Smooth muscle cell (in vitro differentiated cells): Measurements from ENCODE around the gene GLMP. TPM values are rescaled to one million over a fixed set of nuclear protein-coding genes. Genes with fewer than 3 reads are reported as not detected.

Experiments used
- DNase-seq: peaks from one replicate; lab custom pipeline; 2025; ENCODE audit not compliant: unreplicated experiment; lab: John Stamatoyannopoulos, UW
- H2AFZ ChIP-seq: fragments of 200-600 bp; sonication (generic); 2 replicates; pipeline ENCODE4 v1.6.0; 2016; ENCODE audit warnings: antibody characterized with exemption, low read depth, mild to moderate bottlenecking
- H3F3A ChIP-seq: fragments of 200-600 bp; sonication (generic); 2 replicates; pipeline ENCODE4 v1.6.0; 2017; ENCODE audit warnings: antibody characterized with exemption, low read depth
- H3K27ac ChIP-seq: fragments of 200-600 bp; sonication (generic); 2 replicates; pipeline ENCODE4 v1.5.1; 2016; ENCODE audit warnings: low read depth, mild to moderate bottlenecking
- H3K27me3 ChIP-seq: fragments of 200-600 bp; sonication (generic); 2 replicates; pipeline ENCODE4 v1.6.1; 2016; ENCODE audit warnings: low read depth, mild to moderate bottlenecking
- H3K36me3 ChIP-seq: fragments of 200-600 bp; sonication (generic); 2 replicates; pipeline ENCODE4 v1.5.1; 2016; ENCODE audit warnings: low read depth
- H3K4me1 ChIP-seq: fragments of 200-600 bp; sonication (generic); 2 replicates; pipeline ENCODE4 v1.5.1; 2016; ENCODE audit warnings: low read depth
- H3K4me2 ChIP-seq: fragments of 200-600 bp; sonication (generic); 2 replicates; pipeline ENCODE4 v1.6.0; 2016; ENCODE audit warnings: mild to moderate bottlenecking
- H3K4me3 ChIP-seq: fragments of 200-600 bp; sonication (generic); 2 replicates; pipeline ENCODE4 v1.5.1; 2016; ENCODE audit warnings: mild to moderate bottlenecking
- H3K79me2 ChIP-seq: fragments of 200-600 bp; sonication (generic); 2 replicates; pipeline ENCODE4 v1.6.0; 2016; ENCODE audit warnings: low read depth, mild to moderate bottlenecking
- H3K9ac ChIP-seq: fragments of 200-600 bp; sonication (generic); 2 replicates; pipeline ENCODE4 v1.6.0; 2016; ENCODE audit warnings: low read depth
- H3K9me3 ChIP-seq: fragments of 200-600 bp; sonication (generic); replicated peaks from 2 replicates; pipeline ENCODE4 v1.5.1; 2016; ENCODE audit warnings: low read depth
- H4K20me1 ChIP-seq: fragments of 200-600 bp; sonication (generic); 2 replicates; pipeline ENCODE4 v1.6.0; 2016; ENCODE audit warnings: low read depth
- CTCF ChIP-seq: fragments of 200-600 bp; sonication (generic); IDR thresholded peaks from 2 replicates; pipeline ENCODE4 v1.5.1; 2017; ENCODE audit warnings: borderline replicate concordance, mild to moderate bottlenecking, antibody characterized with exemption; ENCODE audit not compliant: insufficient read depth, poor library complexity, severe bottlenecking
- WGBS: methylation state at CpG from one replicate; pipeline ENCODE4 v1.1.7; 2016; ENCODE audit warnings: low lambda C conversion rate; 5-methylcytosine and 5-hydroxymethylcytosine counted together
- polyA plus RNA-seq: library from polyadenylated mRNA; unstranded; fragments of >200 nt; fragmentation: Nextera tagmentation; extraction: Ambion mirVana; gene quantifications from 2 replicates; pipeline ENCODE4 v1.2.1, GENCODE V29; 2016
- total RNA-seq: library from RNA; depleted of rRNA; stranded (reverse); fragments of >200 nt; gene quantifications from 2 replicates; pipeline ENCODE4 v1.2.3, GENCODE V29; 2014

The GLMP gene
- total and polyA plus RNA-seq, 2 experiments from 2014 or later: 62.4 to 85.8 TPM

- peak within 1 kb of the TSS; percentile 96 for H3K4me2 ChIP-seq
- no peak for TF ChIP-seq CTCF
- peak; percentile 89 for DNase-seq
- peak within 1 kb of the TSS; percentile 97 for H3K9ac ChIP-seq
- peak within 1 kb of the TSS; percentile 82 for H3K4me3 ChIP-seq
- no peaks in the 10 kb centered on the region for H3K36me3 ChIP-seq
- H4K20me1 ChIP-seq: peaks cover 43% of the 10 kb centered on the region
- no peaks in the 10 kb centered on the region for H3K27me3 ChIP-seq
- H3F3A ChIP-seq: no peaks in the 10 kb centered on the region
- WGBS: 2% methylated on average over 38 of the region's 50 CpGs
- H3K9me3 ChIP-seq: no peaks in the 10 kb centered on the region
- peak within 1 kb of the TSS; percentile 87 for H2AFZ ChIP-seq
- peak within 1 kb of the TSS; percentile 87 for H3K27ac ChIP-seq
- peaks cover 24% of the 10 kb centered on the region for H3K4me1 ChIP-seq
- H3K79me2 ChIP-seq: peaks cover 42% of the 10 kb centered on the region
Measured at GRCh38 chr1:156282479-156283222, 12.8 kb downstream of the GLMP start, which contains the start of gene SMG5. Gene SMG5, minus strand, starts transcription at chr1:156282825. Its CDS starts 145 bp downstream, at chr1:156282680.

GRCh38 chr1:156281693-156282478 lies 13.6 kb downstream of the GLMP start:
- peak overlapping the region; percentile 94 for H3K4me2 ChIP-seq
- peak overlapping the region; percentile 82 for H3K4me3 ChIP-seq
- no peaks in the 10 kb centered on the region for H3K36me3 ChIP-seq
- H2AFZ ChIP-seq: peak overlapping the region; percentile 37
- peak overlapping the region; percentile 97 for H3K9ac ChIP-seq
- no peak for DNase-seq
- H3K27me3 ChIP-seq: no peaks in the 10 kb centered on the region
- H3F3A ChIP-seq: no peaks in the 10 kb centered on the region
- no peaks in the 10 kb centered on the region for H3K9me3 ChIP-seq
- peaks cover 24% of the 10 kb centered on the region for H3K4me1 ChIP-seq
- peaks cover 44% of the 10 kb centered on the region for H4K20me1 ChIP-seq
- 11% methylated on average over 22 of the region's 22 CpGs for WGBS
- H3K27ac ChIP-seq: peak overlapping the region; percentile 87
- H3K79me2 ChIP-seq: peaks cover 42% of the 10 kb centered on the region
- no peak for TF ChIP-seq CTCF

GRCh38 chr1:156281281-156281680 lies 14.2 kb downstream of the GLMP start:
- Histone ChIP-seq H3K27me3 (no peaks in the 10 kb centered on the region), H3K4me3 (peak overlapping the region; percentile 82), H3K9ac (peak overlapping the region; percentile 97), H3F3A (no peaks in the 10 kb centered on the region), H3K4me1 (peaks cover 24% of the 10 kb centered on the region), H3K27ac (peak overlapping the region; percentile 87), H3K9me3 (no peaks in the 10 kb centered on the region), H3K79me2 (peaks cover 42% of the 10 kb centered on the region), H4K20me1 (peaks cover 44% of the 10 kb centered on the region), H3K4me2 (peak overlapping the region; percentile 94), H2AFZ (no peak overlapping the region), H3K36me3 (no peaks in the 10 kb centered on the region)
- TF ChIP-seq CTCF: no peak
- DNase-seq: peak; percentile 26
- WGBS: 15% methylated on average over 8 of the region's 8 CpGs
